Osteocyte (in vitro differentiated cells): ENCODE data around the gene RBMS2. TPM values are rescaled to one million over a fixed set of nuclear protein-coding genes. Genes with fewer than 3 reads are reported as not detected.
"Not testable (repeated sequence)": the region's sequence is repeated elsewhere in the genome, so short reads cannot be mapped to it uniquely, and the experiment has no call there.

Source experiments
- DNase-seq: peaks from one replicate; pipeline ENCODE4 v3.0.0; 2021; ENCODE audit warnings: mixed read lengths; ENCODE audit not compliant: unreplicated experiment; ENCODE audit errors: extremely low spot score
- H3K27ac Mint-ChIP-seq: one replicate; pipeline ENCODE4 v1.8.0; 2021; ENCODE audit warnings: mild to moderate bottlenecking, mixed read lengths; ENCODE audit not compliant: unreplicated experiment
- H3K27me3 Mint-ChIP-seq: one replicate; pipeline ENCODE4 v1.8.0; 2021; ENCODE audit warnings: mixed read lengths; ENCODE audit not compliant: unreplicated experiment
- H3K36me3 Mint-ChIP-seq: one replicate; pipeline ENCODE4 v1.8.0; 2021; ENCODE audit warnings: mixed read lengths; ENCODE audit not compliant: unreplicated experiment
- H3K4me1 Mint-ChIP-seq: one replicate; pipeline ENCODE4 v1.8.0; 2021; ENCODE audit warnings: mixed read lengths; ENCODE audit not compliant: unreplicated experiment
- H3K4me3 Mint-ChIP-seq: one replicate; pipeline ENCODE4 v1.8.0; 2021; ENCODE audit warnings: mild to moderate bottlenecking, moderate library complexity, mixed read lengths; ENCODE audit not compliant: unreplicated experiment
- H3K9me3 Mint-ChIP-seq: one replicate; pipeline ENCODE4 v1.8.0; 2021; ENCODE audit warnings: mixed read lengths; ENCODE audit not compliant: unreplicated experiment
- total RNA-seq: library from RNA; stranded (reverse); gene quantifications from 2 replicates; pipeline ENCODE4 v1.2.1, GENCODE V29; 2021
- TF ChIP-seq, protein P1 (sequence below): fragments of 200-600 bp; sonication (generic); IDR thresholded peaks from 2 replicates; pipeline ENCODE4 v1.5.0; 2021; ENCODE audit warnings: antibody characterized with exemption, mild to moderate bottlenecking, moderate library complexity

Gene RBMS2
- total RNA-seq, 1 donor from 2014 or later: 80.0 TPM

DNA sequence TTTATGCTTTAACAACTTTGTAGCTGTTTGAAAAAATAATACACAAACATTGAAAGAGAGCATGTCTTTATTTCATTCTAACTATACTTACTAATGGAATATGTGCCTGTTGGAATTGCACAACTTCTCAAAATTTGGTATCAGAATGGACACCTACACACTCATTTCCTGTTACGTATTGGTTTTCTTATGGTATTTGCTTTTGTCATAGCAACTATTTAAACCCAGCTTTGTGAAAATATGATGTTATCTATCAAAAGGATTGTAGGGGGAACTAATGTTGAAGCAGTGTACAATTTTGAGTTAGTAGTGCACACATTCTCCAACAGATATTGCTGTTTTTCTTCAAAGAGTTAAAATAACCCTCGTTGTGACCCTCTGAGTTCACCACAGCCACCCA, 52.6 kb downstream of the RBMS2 start:
- H3K9me3 Mint-ChIP-seq: no peaks in the 10 kb centered on the region
- TF ChIP-seq, protein P1, sequence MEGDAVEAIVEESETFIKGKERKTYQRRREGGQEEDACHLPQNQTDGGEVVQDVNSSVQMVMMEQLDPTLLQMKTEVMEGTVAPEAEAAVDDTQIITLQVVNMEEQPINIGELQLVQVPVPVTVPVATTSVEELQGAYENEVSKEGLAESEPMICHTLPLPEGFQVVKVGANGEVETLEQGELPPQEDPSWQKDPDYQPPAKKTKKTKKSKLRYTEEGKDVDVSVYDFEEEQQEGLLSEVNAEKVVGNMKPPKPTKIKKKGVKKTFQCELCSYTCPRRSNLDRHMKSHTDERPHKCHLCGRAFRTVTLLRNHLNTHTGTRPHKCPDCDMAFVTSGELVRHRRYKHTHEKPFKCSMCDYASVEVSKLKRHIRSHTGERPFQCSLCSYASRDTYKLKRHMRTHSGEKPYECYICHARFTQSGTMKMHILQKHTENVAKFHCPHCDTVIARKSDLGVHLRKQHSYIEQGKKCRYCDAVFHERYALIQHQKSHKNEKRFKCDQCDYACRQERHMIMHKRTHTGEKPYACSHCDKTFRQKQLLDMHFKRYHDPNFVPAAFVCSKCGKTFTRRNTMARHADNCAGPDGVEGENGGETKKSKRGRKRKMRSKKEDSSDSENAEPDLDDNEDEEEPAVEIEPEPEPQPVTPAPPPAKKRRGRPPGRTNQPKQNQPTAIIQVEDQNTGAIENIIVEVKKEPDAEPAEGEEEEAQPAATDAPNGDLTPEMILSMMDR: no peak
- no peak overlapping the region for H3K27ac Mint-ChIP-seq

GRCh38 chr12:56577248-56577647, 55.6 kb downstream of the RBMS2 start:
- H3K4me1 Mint-ChIP-seq, H3K27me3 Mint-ChIP-seq, H3K9me3 Mint-ChIP-seq, H3K27ac Mint-ChIP-seq, H3K4me3 Mint-ChIP-seq, DNase-seq: not testable (repeated sequence)
- H3K36me3 Mint-ChIP-seq: peaks cover 20% of the 10 kb centered on the region

More for the DNA sequence above, 52.6 kb downstream of the RBMS2 start:
- Mint-ChIP-seq H3K4me1 (no peaks in the 10 kb centered on the region), H3K4me3 (no peak overlapping the region), H3K27me3 (no peaks in the 10 kb centered on the region), H3K36me3 (peaks cover 11% of the 10 kb centered on the region)
- no peak for DNase-seq

- Mint-ChIP-seq H3K9me3 (no peaks in the 10 kb centered on the region), H3K27ac (peak overlapping the region; percentile 41), H3K27me3 (no peaks in the 10 kb centered on the region), H3K4me1 (no peaks in the 10 kb centered on the region), H3K36me3 (peaks cover 19% of the 10 kb centered on the region), H3K4me3 (no peak overlapping the region)
- TF ChIP-seq, protein P1: no peak
- DNase-seq: no peak
Measured at GRCh38 chr12:56578983-56579546, 57.4 kb downstream of the RBMS2 start.

GRCh38 chr12:56581418-56582145, 60.0 kb downstream of the RBMS2 start:
- no peak overlapping the region for H3K27ac Mint-ChIP-seq
- no peaks in the 10 kb centered on the region for H3K9me3 Mint-ChIP-seq
- H3K4me3 Mint-ChIP-seq: no peak overlapping the region
- TF ChIP-seq, protein P1: no peak
- peaks cover 18% of the 10 kb centered on the region for H3K36me3 Mint-ChIP-seq
- no peaks in the 10 kb centered on the region for H3K4me1 Mint-ChIP-seq
- no peak for DNase-seq
- H3K27me3 Mint-ChIP-seq: no peaks in the 10 kb centered on the region

- no peak overlapping the region for H3K27ac Mint-ChIP-seq
- no peak for DNase-seq
- no peak overlapping the region for H3K4me3 Mint-ChIP-seq
- TF ChIP-seq, protein P1: no peak
- peaks cover 43% of the 10 kb centered on the region for H3K36me3 Mint-ChIP-seq
- no peaks in the 10 kb centered on the region for H3K4me1 Mint-ChIP-seq
- no peaks in the 10 kb centered on the region for H3K27me3 Mint-ChIP-seq
- no peaks in the 10 kb centered on the region for H3K9me3 Mint-ChIP-seq
Measured at GRCh38 chr12:56585098-56585497, 63.5 kb downstream of the RBMS2 start.
